GM23338 (cell line): ENCODE data around the gene SUPT6H. TPM values are rescaled to one million over a fixed set of nuclear protein-coding genes. Genes with fewer than 3 reads are reported as not detected.

Experiments used
- ATAC-seq: fragments of 200-7000 bp; cut with Tn5 transposase; 3 replicates; pipeline ENCODE4 v1.9.1; 2020
- DNase-seq: peaks from one replicate; pipeline ENCODE4 v3.0.0-alpha.2; 2015; ENCODE audit warnings: low spot score
- H2AFZ ChIP-seq: fragments of 200-600 bp; sonication (generic); 2 replicates; pipeline ENCODE4 v1.8.0; 2016; ENCODE audit warnings: antibody characterized with exemption, mild to moderate bottlenecking, moderate library complexity
- H3F3A ChIP-seq: fragments of 200-600 bp; sonication (generic); replicated peaks from 2 replicates; pipeline ENCODE4 v1.8.0; 2017; ENCODE audit warnings: antibody characterized with exemption, mixed run types, low read depth
- H3K27ac ChIP-seq: fragments of 200-600 bp; sonication (generic); 2 replicates; pipeline ENCODE4 v1.6.1; 2016; ENCODE audit warnings: low read depth
- H3K27me3 ChIP-seq: fragments of 200-600 bp; sonication (generic); 2 replicates; pipeline ENCODE4 v1.8.0; 2016; ENCODE audit warnings: mild to moderate bottlenecking, mixed run types, moderate library complexity; ENCODE audit not compliant: insufficient read depth
- H3K36me3 ChIP-seq: fragments of 200-600 bp; sonication (generic); 2 replicates; pipeline ENCODE4 v1.8.0; 2016; ENCODE audit warnings: mild to moderate bottlenecking; ENCODE audit not compliant: insufficient read depth
- H3K4me1 ChIP-seq: fragments of 200-600 bp; sonication (generic); 2 replicates; pipeline ENCODE4 v1.8.0; 2016; ENCODE audit warnings: mild to moderate bottlenecking, moderate library complexity; ENCODE audit not compliant: insufficient read depth
- H3K4me2 ChIP-seq: fragments of 200-600 bp; sonication (generic); 2 replicates; pipeline ENCODE4 v1.7.1; 2017; ENCODE audit warnings: mixed run types
- H3K4me3 ChIP-seq: fragments of 200-600 bp; sonication (generic); 2 replicates; pipeline ENCODE4 v1.6.1; 2016; ENCODE audit warnings: mixed run types
- H3K79me2 ChIP-seq: fragments of 200-600 bp; sonication (generic); replicated peaks from 2 replicates; pipeline ENCODE4 v1.8.0; 2017; ENCODE audit warnings: mild to moderate bottlenecking; ENCODE audit not compliant: insufficient read depth
- H3K9me2 ChIP-seq: fragments of 200-600 bp; sonication (generic); 2 replicates; pipeline ENCODE4 v1.8.0; 2017; ENCODE audit not compliant: insufficient read depth
- H4K20me1 ChIP-seq: fragments of 200-600 bp; sonication (generic); replicated peaks from 2 replicates; pipeline ENCODE4 v1.8.0; 2017; ENCODE audit warnings: mild to moderate bottlenecking; ENCODE audit not compliant: insufficient read depth
- H3K27ac Mint-ChIP-seq: 2 replicates; pipeline ENCODE4 v1.8.0; 2020; ENCODE audit warnings: inconsistent platforms, mild to moderate bottlenecking, moderate library complexity, mixed read lengths
- H3K27me3 Mint-ChIP-seq: 3 replicates; pipeline ENCODE4 v1.8.0; 2022; ENCODE audit warnings: low read depth, mild to moderate bottlenecking, moderate library complexity, mixed read lengths, inconsistent platforms; ENCODE audit not compliant: insufficient read depth, poor library complexity
- H3K36me3 Mint-ChIP-seq: 3 replicates; pipeline ENCODE4 v1.8.0; 2021; ENCODE audit warnings: low read depth, mild to moderate bottlenecking, inconsistent platforms, moderate library complexity, mixed read lengths
- H3K4me1 Mint-ChIP-seq: 3 replicates; pipeline ENCODE4 v1.8.0; 2020; ENCODE audit warnings: mild to moderate bottlenecking, inconsistent platforms, mixed read lengths
- H3K4me3 Mint-ChIP-seq: 3 replicates; pipeline ENCODE4 v1.8.0; 2021; ENCODE audit warnings: moderate library complexity, mild to moderate bottlenecking, inconsistent platforms, mixed read lengths
- H3K9me3 Mint-ChIP-seq: 3 replicates; pipeline ENCODE4 v1.8.0; 2020; ENCODE audit warnings: moderate library complexity, mild to moderate bottlenecking, inconsistent platforms, mixed read lengths
- CREB1 ChIP-seq: fragments of 250-450 bp; sonication (Bioruptor Pico); IDR thresholded peaks from 2 replicates; pipeline ENCODE4 v1.5.0; 2020; ENCODE audit warnings: low read depth, mild to moderate bottlenecking, moderate library complexity
- CTCF ChIP-seq, 2 experiments: fragments of 200-600 bp in 1 of 2; sonication (generic) in 1 of 2; conservative IDR thresholded peaks; 2 replicates each; pipeline versions ENCODE4 v1.5.1 to v1.6.1; 2016 to 2017; ENCODE audit warnings: antibody characterized with exemption in 2 of 2, low read depth in 2 of 2, mild to moderate bottlenecking in 2 of 2, moderate library complexity in 1 of 2
- EZH2 ChIP-seq: fragments of 200-600 bp; sonication (generic); IDR thresholded peaks from one replicate; pipeline ENCODE4 v1.8.0; 2017; ENCODE audit warnings: antibody characterized with exemption, mild to moderate bottlenecking, low read depth; ENCODE audit not compliant: unreplicated experiment
- EZH2phosphoT487 ChIP-seq: fragments of 200-600 bp; sonication (generic); IDR thresholded peaks from one replicate; pipeline ENCODE4 v1.8.1; 2018; ENCODE audit warnings: antibody characterized with exemption; ENCODE audit not compliant: unreplicated experiment
- JUNB ChIP-seq: IDR thresholded peaks from one replicate; pipeline ENCODE4 v1.6.1; 2016; ENCODE audit warnings: antibody characterized with exemption; ENCODE audit not compliant: unreplicated experiment
- POLR2AphosphoS5 ChIP-seq: IDR thresholded peaks from 2 replicates; pipeline ENCODE4 v1.6.1; 2016; ENCODE audit warnings: antibody characterized with exemption, low read depth
- STAT1 ChIP-seq: IDR thresholded peaks from one replicate; pipeline ENCODE4 v1.6.1; 2016; ENCODE audit warnings: antibody characterized with exemption; ENCODE audit not compliant: unreplicated experiment
- ZNF331 ChIP-seq: fragments of 250-450 bp; sonication (Bioruptor Pico); IDR thresholded peaks from 2 replicates; pipeline ENCODE4 v1.5.0; 2020; ENCODE audit warnings: low read depth, mild to moderate bottlenecking, moderate library complexity
- polyA plus RNA-seq: library from polyadenylated mRNA; unstranded; fragments of >200 nt; fragmentation: Nextera tagmentation; extraction: Ambion mirVana; gene quantifications from 2 replicates; pipeline ENCODE4 v1.2.1, GENCODE V29; 2016
- total RNA-seq: library from RNA; depleted of rRNA; stranded (reverse); fragments of >200 nt; shearing (Covaris generic); gene quantifications from 2 replicates; pipeline ENCODE4 v1.2.3, GENCODE V29; 2014
- TF ChIP-seq, protein P1 (sequence below): IDR thresholded peaks from one replicate; pipeline ENCODE4 v1.6.1; 2018; ENCODE audit warnings: antibody characterized with exemption; ENCODE audit not compliant: unreplicated experiment

SUPT6H gene
- total and polyA plus RNA-seq, 2 experiments from 2014 or later, result 17.8 to 70.7 TPM

GRCh38 chr17:28700830-28701492 lies 39.0 kb downstream of the SUPT6H start:
- no peak for DNase-seq
- Histone ChIP-seq H4K20me1 (peaks cover 4% of the 10 kb centered on the region), H3K79me2 (no peaks in the 10 kb centered on the region)

DNA sequence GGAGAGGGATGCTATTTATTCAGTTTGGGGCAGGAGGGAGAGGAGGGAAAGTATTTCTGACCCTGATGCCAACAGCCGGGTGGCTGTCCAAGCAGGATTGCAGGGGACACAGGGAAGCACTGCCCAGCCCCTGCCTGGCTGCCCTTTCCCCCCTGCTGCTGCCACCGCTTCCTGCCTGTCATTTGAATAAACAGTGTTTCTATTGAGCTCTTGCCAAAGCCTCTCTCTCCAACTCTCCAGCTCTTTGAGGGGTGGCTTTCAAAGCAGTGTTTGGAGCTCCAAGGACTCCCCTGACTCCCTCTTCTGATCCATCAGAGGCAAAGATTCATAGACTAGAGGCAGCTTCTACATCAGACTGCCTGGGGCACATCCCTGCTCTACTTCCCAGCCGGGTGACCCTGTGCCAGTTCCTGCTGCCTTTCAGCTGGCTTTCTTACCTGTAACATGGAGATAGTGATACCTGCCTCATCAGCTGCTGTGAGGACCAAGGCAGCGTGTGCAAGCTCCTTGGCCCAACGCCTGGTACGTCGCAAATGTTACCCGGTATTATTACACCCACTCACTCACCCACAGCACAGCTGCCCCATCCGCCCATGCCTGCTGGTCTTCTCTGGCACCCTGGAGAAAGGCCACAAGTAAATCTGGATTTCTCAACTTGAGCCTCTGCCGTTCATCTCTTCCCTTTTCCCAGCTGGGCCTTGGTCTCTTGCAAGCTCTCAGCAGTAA lies 40.2 kb downstream of the SUPT6H start:
- H3K4me3 Mint-ChIP-seq, result no peak overlapping the region; the same call in 2 of the 3 replicates
- peaks cover 36% of the 10 kb centered on the region for H3K4me1 Mint-ChIP-seq
- Histone ChIP-seq H3K4me2 (no peak overlapping the region), H3K9me2 (no peaks in the 10 kb centered on the region), H3K27me3 (no peaks in the 10 kb centered on the region), H3K79me2 (no peaks in the 10 kb centered on the region), H3K36me3 (peaks cover 23% of the 10 kb centered on the region), H3K4me1 (peaks cover 3% of the 10 kb centered on the region; the same call in 1 of the 2 replicates), H3K4me3 (no peak overlapping the region), H4K20me1 (peaks cover 4% of the 10 kb centered on the region), H3K27ac (no peak overlapping the region), H3F3A (peaks cover 13% of the 10 kb centered on the region), H2AFZ (no peak overlapping the region)
- no peak for DNase-seq
- H3K27ac Mint-ChIP-seq, result peak overlapping the region; percentile 77; the same call in 1 of the 2 replicates
- H3K9me3 Mint-ChIP-seq, result no peaks in the 10 kb centered on the region
- H3K36me3 Mint-ChIP-seq, result peaks cover 69% of the 10 kb centered on the region
- ATAC-seq, result no peak
- H3K27me3 Mint-ChIP-seq, result peaks cover 21% of the 10 kb centered on the region
- TF ChIP-seq POLR2AphosphoS5, result no peak
- TF ChIP-seq, protein P1, sequence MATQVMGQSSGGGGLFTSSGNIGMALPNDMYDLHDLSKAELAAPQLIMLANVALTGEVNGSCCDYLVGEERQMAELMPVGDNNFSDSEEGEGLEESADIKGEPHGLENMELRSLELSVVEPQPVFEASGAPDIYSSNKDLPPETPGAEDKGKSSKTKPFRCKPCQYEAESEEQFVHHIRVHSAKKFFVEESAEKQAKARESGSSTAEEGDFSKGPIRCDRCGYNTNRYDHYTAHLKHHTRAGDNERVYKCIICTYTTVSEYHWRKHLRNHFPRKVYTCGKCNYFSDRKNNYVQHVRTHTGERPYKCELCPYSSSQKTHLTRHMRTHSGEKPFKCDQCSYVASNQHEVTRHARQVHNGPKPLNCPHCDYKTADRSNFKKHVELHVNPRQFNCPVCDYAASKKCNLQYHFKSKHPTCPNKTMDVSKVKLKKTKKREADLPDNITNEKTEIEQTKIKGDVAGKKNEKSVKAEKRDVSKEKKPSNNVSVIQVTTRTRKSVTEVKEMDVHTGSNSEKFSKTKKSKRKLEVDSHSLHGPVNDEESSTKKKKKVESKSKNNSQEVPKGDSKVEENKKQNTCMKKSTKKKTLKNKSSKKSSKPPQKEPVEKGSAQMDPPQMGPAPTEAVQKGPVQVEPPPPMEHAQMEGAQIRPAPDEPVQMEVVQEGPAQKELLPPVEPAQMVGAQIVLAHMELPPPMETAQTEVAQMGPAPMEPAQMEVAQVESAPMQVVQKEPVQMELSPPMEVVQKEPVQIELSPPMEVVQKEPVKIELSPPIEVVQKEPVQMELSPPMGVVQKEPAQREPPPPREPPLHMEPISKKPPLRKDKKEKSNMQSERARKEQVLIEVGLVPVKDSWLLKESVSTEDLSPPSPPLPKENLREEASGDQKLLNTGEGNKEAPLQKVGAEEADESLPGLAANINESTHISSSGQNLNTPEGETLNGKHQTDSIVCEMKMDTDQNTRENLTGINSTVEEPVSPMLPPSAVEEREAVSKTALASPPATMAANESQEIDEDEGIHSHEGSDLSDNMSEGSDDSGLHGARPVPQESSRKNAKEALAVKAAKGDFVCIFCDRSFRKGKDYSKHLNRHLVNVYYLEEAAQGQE, result no peak
- TF ChIP-seq CREB1 (CRISPR knock-in tag), result no peak
- no peak for TF ChIP-seq ZNF331 (CRISPR knock-in tag)
- no peak for TF ChIP-seq STAT1
- TF ChIP-seq EZH2, result no peak
- TF ChIP-seq EZH2phosphoT487, result no peak

More at GRCh38 chr17:28700830-28701492, 39.0 kb downstream of the SUPT6H start:
- no peaks in the 10 kb centered on the region for H3K9me3 Mint-ChIP-seq
- Histone ChIP-seq H3K4me3 (no peak overlapping the region), H3K4me1 (no peaks in the 10 kb centered on the region), H3F3A (peaks cover 8% of the 10 kb centered on the region), H3K27me3 (no peaks in the 10 kb centered on the region), H3K9me2 (no peaks in the 10 kb centered on the region), H3K27ac (no peak overlapping the region), H2AFZ (no peak overlapping the region), H3K36me3 (peaks cover 24% of the 10 kb centered on the region), H3K4me2 (no peak overlapping the region)
- no peak for TF ChIP-seq JUNB
- TF ChIP-seq CTCF (conservative IDR thresholded peaks at IDR 0.05; ENCODE audit: low read depth in 2 of 2), result peak in 1 of 2 experiments; percentile 39; a peak in 2 of 4 replicates
- ATAC-seq, result peak; percentile 8; the same call in 2 of the 3 replicates
- H3K4me3 Mint-ChIP-seq, result no peak overlapping the region
- H3K4me1 Mint-ChIP-seq, result peaks cover 28% of the 10 kb centered on the region
- peaks cover 16% of the 10 kb centered on the region for H3K27me3 Mint-ChIP-seq
- H3K27ac Mint-ChIP-seq, result no peak overlapping the region
- peaks cover 82% of the 10 kb centered on the region for H3K36me3 Mint-ChIP-seq
